ENCODE measurements around the gene CYP2A7.
A peak's percentile ranks its signal among the peaks of the same experiment; 100 is the strongest.
"Not testable (repeated sequence)": the region's sequence is repeated elsewhere in the genome, so short reads cannot be mapped to it uniquely, and the experiment has no call there.

CYP2A7 gene

DNA sequence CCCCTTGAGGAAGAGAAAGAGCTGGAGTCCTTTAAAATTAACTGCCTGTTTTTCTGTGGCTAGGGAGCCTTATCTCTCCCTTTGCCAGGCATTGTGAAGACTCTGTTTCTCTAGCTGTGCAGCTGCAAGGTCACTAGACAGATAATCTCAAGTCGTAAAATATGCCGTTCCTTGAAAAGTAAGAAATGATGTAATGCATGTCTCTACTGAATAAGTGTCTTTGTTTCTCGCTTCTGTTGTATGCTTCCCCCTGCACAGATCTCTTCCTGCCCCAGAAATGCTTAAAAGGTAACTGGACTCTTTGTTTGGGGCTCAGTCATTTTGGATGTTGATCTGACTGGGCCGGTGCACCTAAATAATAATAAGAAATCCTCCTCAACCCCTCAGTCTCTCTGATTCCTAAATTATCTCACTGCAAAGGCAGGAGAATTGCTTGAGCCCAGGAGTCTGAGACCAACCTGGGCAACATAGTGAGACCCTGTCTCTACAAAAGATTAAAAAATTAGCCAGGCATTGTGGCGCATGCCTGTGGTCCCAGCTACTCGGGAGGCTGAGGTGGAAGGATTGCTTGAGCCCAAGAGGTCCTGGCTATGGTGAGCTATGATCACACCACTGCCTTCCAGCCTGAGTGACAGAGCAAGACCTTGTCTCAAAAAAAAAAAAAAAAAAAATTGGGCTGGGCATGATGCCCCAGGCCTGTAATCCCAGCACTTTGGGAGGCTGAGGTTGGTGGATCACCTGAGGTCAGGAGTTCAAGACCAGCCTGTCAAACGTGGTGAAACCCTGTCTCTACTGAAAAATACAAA lies 48.1 kb downstream of the CYP2A7 start:
- not testable (repeated sequence) for H3K4me3 Mint-ChIP-seq; H3K4me1 Mint-ChIP-seq; DNase-seq (ENCODE audit: low spot score in 2 of 2); H3K36me3 Mint-ChIP-seq; H3K27ac Mint-ChIP-seq; ATAC-seq; H3K9me3 Mint-ChIP-seq

DNA sequence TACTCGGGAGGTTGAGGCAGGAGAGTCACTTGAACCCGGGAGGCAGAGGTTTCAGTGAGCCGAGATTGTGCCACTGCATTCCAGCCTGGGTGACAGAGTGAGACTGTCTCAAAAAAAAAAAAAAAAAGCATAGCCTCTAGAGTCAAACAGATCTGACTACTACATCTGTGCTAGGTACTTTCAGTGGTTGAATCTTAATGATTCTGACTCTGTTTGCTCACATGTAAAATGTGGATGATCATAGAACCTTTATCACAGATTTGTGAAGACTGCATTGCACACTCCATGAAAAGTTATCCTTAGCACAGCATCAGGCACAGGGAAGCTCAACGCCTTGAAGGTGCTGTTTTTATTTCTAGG lies 49.6 kb downstream of the CYP2A7 start:
- H3K36me3 Mint-ChIP-seq; H3K27ac Mint-ChIP-seq; H3K4me1 Mint-ChIP-seq; DNase-seq (ENCODE audit: low spot score in 2 of 2); H3K4me3 Mint-ChIP-seq; H3K9me3 Mint-ChIP-seq: not testable (repeated sequence)
- ATAC-seq, result peak; percentile 39

DNA sequence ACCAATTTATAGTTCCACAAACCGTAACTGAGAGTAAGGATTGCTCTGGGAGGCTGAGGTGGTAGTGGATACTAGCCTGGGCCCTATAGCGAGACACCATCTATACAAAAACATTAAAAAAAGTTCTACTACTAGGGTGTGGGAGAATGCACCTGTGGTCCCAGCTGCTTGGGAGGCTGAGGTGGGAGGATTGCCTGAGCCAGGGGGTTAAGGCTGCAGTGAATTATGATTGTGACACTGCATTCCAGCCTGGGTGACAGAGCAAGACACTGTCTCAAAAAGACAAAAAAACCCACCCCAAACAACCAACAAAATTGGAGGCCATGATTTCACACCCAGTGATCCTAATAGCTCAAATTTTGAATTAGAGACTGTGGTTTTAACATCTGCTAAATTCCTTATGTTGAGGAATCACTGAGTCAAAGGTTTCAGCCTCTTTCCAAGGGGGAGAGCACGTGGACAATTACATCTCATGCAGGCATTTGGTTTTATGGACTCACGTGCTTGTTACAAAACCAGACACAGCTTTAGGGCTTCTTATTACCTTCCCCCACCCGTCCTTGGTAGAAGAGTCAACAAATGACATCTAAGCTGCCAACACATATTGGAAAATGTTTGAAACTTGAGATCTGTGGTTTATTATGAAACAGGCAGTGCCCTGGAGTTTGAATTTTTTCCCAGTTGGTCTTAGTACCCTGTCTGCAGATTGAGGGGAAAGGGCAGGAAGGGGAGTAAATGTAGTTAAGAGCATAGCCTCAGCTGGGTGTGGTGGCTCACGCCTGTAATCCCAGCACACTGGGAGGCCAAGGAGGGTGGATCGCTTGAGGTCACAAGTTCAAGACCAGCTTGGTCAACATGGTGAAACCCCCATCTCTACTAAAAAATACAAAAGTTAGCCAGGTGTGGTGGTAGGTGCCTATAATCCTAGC lies 50.3 kb downstream of the CYP2A7 start:
- Mint-ChIP-seq H3K4me3 (no peak overlapping the region), H3K27ac (no peak overlapping the region), H3K4me1 (peaks cover 14% of the 10 kb centered on the region), H3K36me3 (peaks cover 3% of the 10 kb centered on the region), H3K9me3 (no peaks in the 10 kb centered on the region)
- no peak for ATAC-seq
- no peak for DNase-seq (ENCODE audit: low spot score in 2 of 2)

DNA sequence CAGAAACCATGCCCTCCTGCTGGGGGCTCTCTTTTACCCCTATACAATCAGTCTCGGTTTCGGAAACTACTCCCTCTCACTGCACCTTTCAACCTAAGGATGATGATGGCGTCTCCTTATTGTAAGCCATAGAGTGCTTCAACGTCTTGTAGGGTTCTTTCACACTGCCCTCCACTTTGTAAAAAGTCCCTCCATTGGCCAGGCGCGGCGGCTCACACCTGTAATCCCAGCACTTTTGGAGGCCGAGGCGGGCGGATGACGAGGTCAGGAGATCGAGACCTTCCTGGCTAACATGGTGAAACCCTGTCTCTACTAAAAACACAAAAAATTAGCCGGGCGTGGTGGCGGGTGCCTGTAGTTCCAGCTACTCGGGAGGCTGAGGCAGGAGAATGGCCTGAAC lies 51.3 kb downstream of the CYP2A7 start:
- ATAC-seq; H3K36me3 Mint-ChIP-seq; H3K4me3 Mint-ChIP-seq; DNase-seq (ENCODE audit: low spot score in 2 of 2); H3K27ac Mint-ChIP-seq; H3K9me3 Mint-ChIP-seq: not testable (repeated sequence)
- peaks cover 25% of the 10 kb centered on the region for H3K4me1 Mint-ChIP-seq

DNA sequence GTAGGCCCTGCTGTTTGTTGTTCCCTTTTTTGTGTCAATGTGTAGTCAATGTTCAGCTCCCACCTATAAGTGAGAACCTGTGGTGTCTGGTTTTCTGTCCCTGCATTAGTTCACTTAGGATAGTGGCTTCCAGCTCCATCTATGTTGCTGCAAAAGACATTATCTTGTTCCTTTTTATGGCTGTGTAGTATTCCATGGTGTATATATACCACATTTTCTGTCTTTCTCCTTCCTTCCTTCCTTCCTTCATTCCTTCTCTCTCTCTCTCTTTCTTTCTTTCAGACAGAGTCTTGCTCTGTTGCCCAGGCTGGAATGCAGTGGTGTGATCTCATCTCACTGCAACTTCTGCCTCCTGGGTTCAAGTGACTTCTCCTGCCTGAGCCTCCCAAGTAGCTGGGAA lies 52.8 kb downstream of the CYP2A7 start:
- Mint-ChIP-seq H3K36me3 (peaks cover 6% of the 10 kb centered on the region), H3K9me3 (no peaks in the 10 kb centered on the region), H3K27ac (peak overlapping the region; percentile 62), H3K4me1 (peaks cover 36% of the 10 kb centered on the region), H3K4me3 (no peak overlapping the region)
- ATAC-seq (no peak), DNase-seq (ENCODE audit: low spot score in 2 of 2) (no peak)

DNA sequence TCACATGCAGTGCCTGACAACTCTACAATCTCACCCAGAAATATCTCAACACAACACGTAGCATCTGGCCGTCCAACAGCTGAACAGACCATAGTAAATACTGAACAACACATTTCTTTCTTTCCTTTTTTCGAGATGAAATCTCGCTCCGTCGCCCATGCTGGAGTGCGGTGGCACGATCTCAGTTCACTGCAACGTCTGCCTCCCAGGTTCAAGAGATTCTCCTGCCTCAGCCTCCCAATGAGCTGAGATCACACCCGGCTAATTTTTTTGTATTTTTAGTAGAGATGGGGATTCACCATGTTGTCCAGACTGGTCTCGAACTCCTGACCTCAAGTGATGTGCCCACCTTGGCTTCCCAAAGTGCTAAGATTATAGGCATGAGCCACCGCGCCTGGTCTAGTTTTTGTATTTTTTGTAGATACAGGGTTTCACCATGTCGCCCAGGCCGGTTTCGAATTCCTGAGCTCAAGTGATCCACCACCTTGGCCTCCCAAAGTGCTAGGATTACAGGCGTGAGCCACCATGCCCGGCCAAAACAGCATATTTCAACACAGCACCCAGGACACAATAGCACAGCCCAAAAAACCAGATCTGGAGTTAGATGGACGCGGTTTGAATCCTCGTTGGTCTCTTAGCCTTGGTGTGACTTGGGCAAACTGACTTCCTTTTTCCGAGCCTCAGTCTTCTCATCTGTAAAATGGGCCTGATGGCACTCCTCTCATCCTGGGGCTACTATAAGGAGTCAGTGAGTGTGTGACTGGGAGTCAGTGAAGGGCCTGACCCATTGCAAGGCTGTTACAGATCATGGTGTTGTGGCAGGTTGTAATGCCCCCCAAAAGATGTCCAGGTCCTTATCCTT lies 54.4 kb downstream of the CYP2A7 start:
- peaks cover 6% of the 10 kb centered on the region for H3K36me3 Mint-ChIP-seq
- H3K4me3 Mint-ChIP-seq, result no peak overlapping the region
- H3K9me3 Mint-ChIP-seq, result no peaks in the 10 kb centered on the region
- peaks cover 45% of the 10 kb centered on the region for H3K4me1 Mint-ChIP-seq
- no peak overlapping the region for H3K27ac Mint-ChIP-seq
- DNase-seq (ENCODE audit: low spot score in 2 of 2), result no peak
- ATAC-seq, result no peak

DNA sequence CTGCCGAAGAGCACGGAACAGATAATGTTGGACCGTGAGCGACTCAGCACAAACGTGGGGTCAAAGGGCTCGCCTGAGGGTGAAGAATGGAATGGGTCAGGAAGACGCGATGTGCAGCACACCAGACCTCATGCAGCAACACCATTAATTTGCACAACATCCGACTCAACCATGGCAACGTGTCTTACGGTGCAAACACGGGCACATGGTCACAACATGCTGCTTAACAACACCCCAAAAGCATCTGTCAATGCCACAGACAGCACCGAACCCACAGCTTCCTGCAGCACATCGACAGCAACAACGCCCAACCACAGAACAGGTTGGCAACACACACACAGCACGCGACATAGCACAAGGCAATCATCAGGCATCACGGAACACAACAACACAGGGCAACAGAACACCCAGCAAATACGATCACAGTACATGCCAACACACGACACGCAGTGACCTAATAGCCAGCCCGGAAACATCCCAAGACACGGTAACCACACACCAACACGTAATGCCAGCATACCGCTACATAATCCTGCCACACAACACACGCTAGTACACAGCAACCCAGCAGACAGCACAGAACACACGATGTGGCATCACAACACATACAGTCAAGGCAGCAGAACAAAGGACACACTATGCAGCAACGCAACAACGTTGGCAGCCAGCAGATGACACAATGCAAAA lies 55.2 kb downstream of the CYP2A7 start:
- not testable (repeated sequence) for DNase-seq (ENCODE audit: low spot score in 2 of 2); H3K9me3 Mint-ChIP-seq; H3K36me3 Mint-ChIP-seq
- H3K4me3 Mint-ChIP-seq, result peak overlapping the region; percentile 9
- peak overlapping the region; percentile 29 for H3K27ac Mint-ChIP-seq
- H3K4me1 Mint-ChIP-seq, result peaks cover 43% of the 10 kb centered on the region
- peak; percentile 88 for ATAC-seq

DNA sequence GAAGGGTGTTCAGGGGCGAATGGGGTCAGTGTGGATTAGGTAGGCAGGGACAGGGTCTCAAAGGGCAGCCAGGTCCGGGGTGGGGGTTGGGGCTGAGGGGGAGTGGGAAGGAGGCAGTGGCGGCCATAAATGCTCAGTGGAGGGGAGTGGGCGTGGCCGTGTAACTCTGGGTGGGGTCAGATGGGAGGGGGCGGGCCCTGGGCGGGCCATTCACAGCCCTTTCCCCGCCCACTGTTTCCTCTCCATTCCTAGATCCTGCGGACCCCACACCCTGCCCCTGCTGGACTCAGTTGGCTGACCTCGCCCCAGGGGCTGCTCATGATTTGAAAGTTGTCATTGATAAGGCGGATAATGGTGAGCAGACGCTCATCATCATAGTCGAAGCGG lies 55.7 kb downstream of the CYP2A7 start:
- Mint-ChIP-seq H3K4me1 (peaks cover 43% of the 10 kb centered on the region), H3K27ac (peak overlapping the region; percentile 37), H3K4me3 (peak overlapping the region; percentile 9)
- H3K9me3 Mint-ChIP-seq; H3K36me3 Mint-ChIP-seq; DNase-seq (ENCODE audit: low spot score in 2 of 2); ATAC-seq: not testable (repeated sequence)

DNA sequence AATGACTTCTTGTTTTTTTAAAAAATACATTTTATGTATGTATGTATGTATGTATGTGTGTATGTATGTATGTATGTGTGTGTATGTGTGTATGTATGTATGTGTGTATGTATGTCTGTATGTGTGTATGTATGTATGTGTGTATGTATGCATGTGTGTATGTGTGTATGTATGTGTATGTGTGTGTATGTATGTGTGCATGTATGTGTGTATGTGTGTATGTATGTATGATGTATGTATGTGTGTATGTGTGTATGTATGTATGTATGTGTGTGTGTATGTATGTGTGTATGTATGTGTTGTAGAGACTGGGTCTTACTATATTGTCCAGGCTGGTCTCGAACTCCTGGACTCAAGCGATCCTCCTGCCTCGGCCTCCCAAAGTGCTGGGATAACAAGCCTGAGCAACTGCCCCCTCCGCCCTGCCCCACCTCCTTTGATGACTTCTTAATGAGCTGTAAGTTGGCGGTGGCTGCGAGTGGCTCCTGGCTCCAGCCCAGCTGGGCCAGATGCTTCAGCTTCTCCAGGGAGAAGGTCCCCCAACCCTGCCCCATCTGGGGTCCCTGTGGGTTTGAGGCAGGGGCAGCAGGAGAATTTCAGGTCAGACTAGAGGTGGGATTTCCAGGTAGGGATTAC lies 56.5 kb downstream of the CYP2A7 start:
- peaks cover 43% of the 10 kb centered on the region for H3K4me1 Mint-ChIP-seq
- not testable (repeated sequence) for H3K4me3 Mint-ChIP-seq
- peak overlapping the region; percentile 37 for H3K27ac Mint-ChIP-seq

More for the DNA sequence above, 56.5 kb downstream of the CYP2A7 start:
- not testable (repeated sequence) for H3K36me3 Mint-ChIP-seq; H3K9me3 Mint-ChIP-seq; DNase-seq (ENCODE audit: low spot score in 2 of 2); ATAC-seq
